ES-I3 (cell line): ENCODE measurements around the gene TRIP13.
A peak's percentile ranks its signal among the peaks of the same experiment; 100 is the strongest.

Experiments used
- H3K36me3 ChIP-seq: 2 replicates; pipeline ENCODE4 v1.6.1; 2013; ENCODE audit warnings: mild to moderate bottlenecking, low read length, control low read depth, moderate library complexity; ENCODE audit not compliant: insufficient read depth
- H3K4me1 ChIP-seq: 2 replicates; pipeline ENCODE4 v1.6.1; 2013; ENCODE audit warnings: mild to moderate bottlenecking, control low read depth, low read length; ENCODE audit not compliant: insufficient read depth
- H3K9ac ChIP-seq: 2 replicates; pipeline ENCODE4 v1.6.1; 2013; ENCODE audit warnings: low read depth, mild to moderate bottlenecking, low read length, moderate library complexity
- H3K9me3 ChIP-seq: 2 replicates; pipeline ENCODE4 v1.6.1; 2013; ENCODE audit warnings: mild to moderate bottlenecking, low read length, moderate library complexity; ENCODE audit not compliant: control insufficient read depth, insufficient read depth

TRIP13 gene

GRCh38 chr5:887947-888637 is 4.6 kb upstream of the TRIP13 start:
- peaks cover 51% of the 10 kb centered on the region for H3K36me3 ChIP-seq
- H3K9me3 ChIP-seq = no peaks in the 10 kb centered on the region
- no peaks in the 10 kb centered on the region for H3K4me1 ChIP-seq
- H3K9ac ChIP-seq = no peak overlapping the region

DNA sequence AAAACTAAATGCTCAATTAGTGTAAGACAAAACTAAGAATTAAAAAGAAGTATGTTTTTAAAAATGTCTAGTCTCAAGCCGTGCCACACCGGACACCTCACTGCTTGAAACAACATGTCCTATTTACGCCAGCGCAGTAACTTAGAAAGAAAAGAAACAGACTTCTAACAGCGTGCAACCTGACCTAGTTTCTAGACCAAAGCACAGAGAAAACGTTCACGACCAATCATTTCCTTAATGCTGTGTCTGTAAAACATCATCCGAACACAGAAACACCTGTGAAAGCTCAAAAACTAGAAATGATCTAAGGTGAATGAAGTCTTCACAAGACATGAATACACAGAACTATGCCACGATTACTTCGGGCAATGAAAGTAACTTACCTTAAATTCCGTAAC is 4.0 kb upstream of the TRIP13 start:
- Histone ChIP-seq H3K9me3 (no peaks in the 10 kb centered on the region), H3K9ac (no peak overlapping the region), H3K36me3 (peaks cover 46% of the 10 kb centered on the region), H3K4me1 (no peaks in the 10 kb centered on the region)

GRCh38 chr5:889075-889710 is 3.5 kb upstream of the TRIP13 start:
- Histone ChIP-seq H3K4me1 (0 out of 2 replicates have a peak, but pooled peaks cover 4% of the 10 kb centered on the region), H3K36me3 (peaks cover 41% of the 10 kb centered on the region), H3K9ac (no peak overlapping the region), H3K9me3 (no peaks in the 10 kb centered on the region)

GRCh38 chr5:891117-891836 is 1.4 kb upstream of the TRIP13 start:
- peaks cover 44% of the 10 kb centered on the region for H3K36me3 ChIP-seq
- H3K9me3 ChIP-seq = no peaks in the 10 kb centered on the region
- H3K4me1 ChIP-seq = 0 out of 2 replicates have a peak, but pooled peaks cover 8% of the 10 kb centered on the region
- H3K9ac ChIP-seq = peak overlapping the region; percentile 74

DNA sequence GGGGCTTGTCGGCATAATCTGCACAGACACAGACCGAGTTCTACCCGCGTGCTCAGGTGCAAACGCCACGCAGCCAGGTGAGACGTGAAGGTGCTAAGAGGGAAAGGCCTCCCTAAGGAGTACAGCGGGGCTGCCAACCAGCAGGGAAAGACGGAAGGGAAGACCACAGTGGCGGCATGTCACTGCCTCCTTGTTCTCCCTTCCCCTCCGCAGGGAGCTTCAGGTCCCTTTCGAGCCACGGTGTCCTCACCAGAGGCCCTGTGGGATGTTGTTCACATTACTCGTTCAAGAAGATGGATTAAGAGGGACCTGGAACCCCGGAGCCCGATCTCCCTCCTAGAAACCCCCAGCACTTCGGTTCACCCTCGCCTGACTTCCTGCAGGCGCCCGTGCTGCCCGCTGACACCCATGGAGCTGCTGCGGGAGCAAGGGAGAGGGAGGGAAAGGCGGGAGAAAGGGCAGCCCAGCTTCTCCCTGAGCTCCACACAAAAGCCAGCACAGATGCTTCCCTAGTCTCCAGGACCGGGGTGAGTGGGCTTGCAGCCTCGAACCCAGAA is 769 bp upstream of the TRIP13 start:
- Histone ChIP-seq H3K36me3 (peaks cover 44% of the 10 kb centered on the region), H3K9me3 (no peaks in the 10 kb centered on the region), H3K4me1 (0 out of 2 replicates have a peak, but pooled peaks cover 8% of the 10 kb centered on the region), H3K9ac (peak overlapping the region; percentile 74)

DNA sequence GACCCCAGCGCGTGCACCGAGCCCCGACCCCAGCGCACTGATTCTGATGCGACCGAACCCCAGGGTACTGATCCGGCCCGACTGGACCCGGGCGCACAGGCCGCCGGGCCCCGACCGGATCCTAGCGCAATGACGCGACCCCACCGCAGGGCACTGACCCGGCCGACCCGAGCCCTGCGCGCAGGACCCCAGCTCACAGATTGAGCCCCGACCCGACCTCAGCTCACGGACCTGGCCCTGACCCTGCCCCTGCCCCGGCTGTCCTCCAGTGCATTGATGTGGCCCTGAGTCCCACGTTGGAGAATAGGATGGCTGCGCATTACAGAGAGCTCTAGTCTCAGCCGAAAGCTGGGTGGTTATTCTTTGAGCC is 438 bp downstream of the TRIP13 start:
- H3K9me3 ChIP-seq = no peaks in the 10 kb centered on the region
- 0 out of 2 replicates have a peak, but pooled peaks cover 8% of the 10 kb centered on the region for H3K4me1 ChIP-seq
- H3K36me3 ChIP-seq = peaks cover 36% of the 10 kb centered on the region
- peak overlapping the region; percentile 74 for H3K9ac ChIP-seq

- 0 out of 2 replicates have a peak, but pooled peaks cover 8% of the 10 kb centered on the region for H3K4me1 ChIP-seq
- H3K9me3 ChIP-seq = no peaks in the 10 kb centered on the region
- peak overlapping the region; percentile 74 for H3K9ac ChIP-seq
- H3K36me3 ChIP-seq = peaks cover 32% of the 10 kb centered on the region
Observed at GRCh38 chr5:893711-894110, 1.0 kb downstream of the TRIP13 start.

DNA sequence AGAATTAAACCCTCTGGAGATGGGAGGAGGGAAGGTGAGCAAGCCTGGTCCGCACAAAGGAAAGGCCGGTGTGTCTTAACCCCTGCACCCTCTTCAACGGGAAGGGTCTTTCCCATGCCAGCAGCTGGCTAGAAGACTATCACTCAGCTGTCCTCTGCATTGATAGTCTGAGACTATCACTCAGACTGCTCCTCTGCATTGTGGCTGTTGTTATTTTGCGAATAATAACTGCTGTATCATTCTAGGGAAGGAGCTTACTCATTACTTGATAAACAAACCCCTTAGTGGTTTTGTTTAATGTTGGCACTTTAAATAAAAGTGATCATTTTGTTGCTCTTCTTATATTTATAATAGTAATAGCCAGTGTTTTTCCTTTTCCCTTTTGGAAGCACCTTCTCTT is 8.1 kb downstream of the TRIP13 start:
- no peaks in the 10 kb centered on the region for H3K9me3 ChIP-seq
- H3K9ac ChIP-seq = no peak overlapping the region
- peaks cover 30% of the 10 kb centered on the region for H3K36me3 ChIP-seq
- H3K4me1 ChIP-seq = no peaks in the 10 kb centered on the region

- Histone ChIP-seq H3K9ac (no peak overlapping the region), H3K9me3 (no peaks in the 10 kb centered on the region), H3K4me1 (no peaks in the 10 kb centered on the region), H3K36me3 (peaks cover 27% of the 10 kb centered on the region)
Observed at GRCh38 chr5:902129-902916, 9.6 kb downstream of the TRIP13 start.

DNA sequence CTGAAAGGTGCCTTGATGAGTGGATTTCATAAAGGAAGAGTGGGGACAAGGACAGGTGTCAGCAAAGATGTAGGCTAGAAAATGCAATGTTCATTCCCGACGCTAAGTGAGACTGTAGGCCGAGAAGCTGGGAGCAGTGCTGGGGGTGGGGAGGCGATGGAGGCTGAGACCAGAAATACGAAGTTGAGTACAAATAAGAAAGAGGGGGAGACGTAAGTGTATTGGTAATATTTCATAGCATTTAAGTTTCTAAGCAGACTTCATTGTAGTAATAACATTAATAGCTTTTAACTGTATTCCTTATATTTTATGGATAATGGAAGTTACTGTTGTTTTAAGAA is 11.0 kb downstream of the TRIP13 start:
- no peaks in the 10 kb centered on the region for H3K4me1 ChIP-seq
- H3K9ac ChIP-seq = no peak overlapping the region
- no peaks in the 10 kb centered on the region for H3K9me3 ChIP-seq
- H3K36me3 ChIP-seq = peaks cover 32% of the 10 kb centered on the region

DNA sequence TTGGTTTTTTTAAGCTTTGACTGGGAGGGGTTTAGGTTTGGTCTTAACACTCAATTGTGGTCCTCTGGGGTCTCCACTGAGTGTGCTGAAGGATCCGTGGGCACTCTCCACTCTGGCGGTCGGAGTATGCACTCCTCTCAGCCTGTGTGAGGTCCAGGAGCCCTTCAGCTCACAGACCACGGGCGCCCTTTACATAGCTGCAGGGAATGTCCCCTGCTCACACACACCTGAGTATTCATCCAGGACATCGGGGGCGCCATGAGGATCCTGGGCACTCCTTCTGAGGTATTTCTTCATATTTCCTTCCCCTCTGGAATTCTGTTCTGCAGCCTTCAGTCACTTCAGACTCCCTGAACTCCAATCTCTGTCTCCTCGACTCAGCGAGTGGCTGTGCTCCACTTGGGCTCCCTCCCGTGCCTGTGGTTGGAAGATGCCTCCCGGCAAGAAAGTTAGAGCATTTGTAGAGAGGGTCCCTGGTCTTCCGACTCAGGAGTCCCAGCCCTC is 12.5 kb downstream of the TRIP13 start:
- Histone ChIP-seq H3K9ac (no peak overlapping the region), H3K4me1 (no peaks in the 10 kb centered on the region), H3K9me3 (no peaks in the 10 kb centered on the region), H3K36me3 (peaks cover 36% of the 10 kb centered on the region)

DNA sequence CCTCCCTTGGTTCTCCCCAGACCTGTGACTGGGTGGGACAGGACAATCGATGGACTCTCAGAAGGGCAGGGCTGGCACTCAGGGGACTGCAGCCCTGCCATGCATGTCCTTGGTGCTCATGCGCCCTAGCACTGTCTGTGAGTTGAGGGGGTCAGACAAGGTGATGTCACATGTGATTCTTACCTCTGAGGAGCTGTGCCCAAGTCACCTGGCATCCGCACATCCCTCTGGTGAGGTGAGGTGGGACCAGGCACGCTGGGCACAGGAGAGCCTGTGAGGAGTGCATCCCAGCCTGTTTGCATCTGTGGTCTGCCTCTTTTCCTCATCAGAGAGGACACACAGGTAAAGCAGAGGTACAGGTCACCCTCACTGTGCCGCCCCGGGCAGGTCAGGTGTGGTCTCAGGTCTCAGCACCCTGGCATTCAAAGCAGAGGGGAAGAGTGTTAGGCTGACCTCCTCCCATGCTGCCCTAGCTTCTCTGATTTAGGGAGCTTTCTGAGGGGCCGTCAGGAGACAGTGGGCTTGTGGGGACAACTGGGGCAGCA is 14.8 kb downstream of the TRIP13 start:
- Histone ChIP-seq H3K4me1 (no peaks in the 10 kb centered on the region), H3K9ac (no peak overlapping the region), H3K9me3 (no peaks in the 10 kb centered on the region), H3K36me3 (peaks cover 33% of the 10 kb centered on the region)

DNA sequence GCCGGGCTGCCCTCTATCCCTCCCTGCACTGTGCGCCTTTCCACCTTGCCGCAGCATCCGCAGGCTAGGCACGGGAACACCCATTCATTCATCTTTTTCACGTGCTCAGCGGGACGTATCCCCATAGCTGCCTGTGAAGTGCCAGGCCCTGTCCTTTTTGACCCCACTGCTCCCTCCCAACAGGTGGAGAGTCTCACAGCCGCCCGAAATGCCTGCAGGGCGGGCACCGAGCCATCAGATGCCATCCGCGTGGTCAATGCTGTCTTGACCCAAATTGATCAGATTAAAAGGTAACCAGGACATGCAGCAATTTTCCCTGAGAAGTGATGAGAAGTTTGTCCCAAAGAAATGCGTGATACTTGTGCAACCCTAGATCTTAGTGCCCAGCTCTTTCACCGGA is 15.5 kb downstream of the TRIP13 start:
- H3K9ac ChIP-seq = no peak overlapping the region
- peaks cover 33% of the 10 kb centered on the region for H3K36me3 ChIP-seq
- H3K4me1 ChIP-seq = no peaks in the 10 kb centered on the region
- no peaks in the 10 kb centered on the region for H3K9me3 ChIP-seq

- H3K36me3 ChIP-seq = peaks cover 33% of the 10 kb centered on the region
- no peaks in the 10 kb centered on the region for H3K9me3 ChIP-seq
- H3K9ac ChIP-seq = no peak overlapping the region
- H3K4me1 ChIP-seq = no peaks in the 10 kb centered on the region
Observed at GRCh38 chr5:909086-909485, 16.4 kb downstream of the TRIP13 start.
